HCT116 (cell line): ENCODE results near the gene KRT2. TPM values are rescaled to one million over a fixed set of nuclear protein-coding genes. Genes with fewer than 3 reads are reported as not detected.

ENCODE experiments used
- ATAC-seq: fragments of 200-7000 bp; cut with Tn5 transposase; 2 replicates; pipeline ENCODE4 v1.9.1; 2020; ENCODE audit warnings: mild to moderate bottlenecking, moderate library complexity
- BruUV-seq: library from RNA; stranded (reverse); fragments of 400-500 nt; replicated peaks from 2 replicates; lab custom pipeline; 2021; lab: Mats Ljungman, UMichigan
- CTCF ChIA-PET: fragments of 300-600 bp; sonication (Branson Sonifier 250); formaldehyde crosslinking; loops from one replicate; lab custom pipeline; 2021; ENCODE audit warnings: antibody characterized with exemption; lab: Charles Lee
- POLR2A ChIA-PET: fragments of 300-600, 350-600 bp; sonication (Branson Sonifier 250); formaldehyde crosslinking; loops from one replicate; lab custom pipeline; 2021; ENCODE audit warnings: antibody characterized with exemption; lab: Charles Lee
- RAD21 ChIA-PET, 2 experiments: fragments of 300-600 bp; sonication (Branson Sonifier 250); formaldehyde crosslinking; loops; one replicate each; lab custom pipeline; 2023; ENCODE audit warnings: low total read pairs in 2 of 2; ENCODE audit not compliant: uncharacterized antibody in 2 of 2, unreplicated experiment in 2 of 2, low non-redundant PET in 1 of 2; lab: Charles Lee
- DNase-seq: peaks from one replicate; pipeline ENCODE4 v3.0.0-alpha.2; 2010; ENCODE audit warnings: low read depth, low spot score
- H2AFZ ChIP-seq: fragments of 200-600 bp; shearing (Covaris generic), sonication (generic); 2 replicates; pipeline ENCODE4 v1.6.1; 2017; ENCODE audit warnings: low read depth, mixed run types, mixed read lengths, antibody characterized with exemption, low read length; ENCODE audit not compliant: poor library complexity, severe bottlenecking
- H3K27ac ChIP-seq: 2 replicates; pipeline ENCODE4 v1.5.1; 2012; ENCODE audit warnings: low read depth, low read length
- H3K27me3 ChIP-seq: fragments of 200-600 bp; sonication (generic); 2 replicates; pipeline ENCODE4 v1.6.1; 2016; ENCODE audit warnings: mixed run types, low read length, mixed read lengths; ENCODE audit not compliant: insufficient read depth
- H3K36me3 ChIP-seq, 2 experiments: fragments of 200-500 bp in 1 of 2; fragments of 200-600 bp in 1 of 2; sonication (Bioruptor generic) in 1 of 2; sonication (generic) in 1 of 2; 2 replicates each; pipeline versions ENCODE4 v1.5.1 to v1.6.1; 2014 to 2016; ENCODE audit warnings: low read length in 2 of 2, inconsistent platforms in 1 of 2, mixed read lengths in 1 of 2, mixed run types in 1 of 2; ENCODE audit not compliant: insufficient read depth in 2 of 2, control insufficient read depth in 1 of 2
- H3K4me1 ChIP-seq, 2 experiments: fragments of 200-600 bp in 1 of 2; sonication (generic) in 1 of 2; 2 replicates each; pipeline versions ENCODE4 v1.5.1 to v1.6.1; 2012 to 2017; ENCODE audit warnings: low read length in 2 of 2, inconsistent platforms in 1 of 2, mild to moderate bottlenecking in 1 of 2, mixed read lengths in 1 of 2, mixed run types in 1 of 2, moderate library complexity in 1 of 2; ENCODE audit not compliant: insufficient read depth in 2 of 2, control insufficient read depth in 1 of 2
- H3K4me2 ChIP-seq: fragments of 200-600 bp; sonication (generic); 2 replicates; pipeline ENCODE4 v1.6.1; 2017; ENCODE audit warnings: mixed run types, low read length, mixed read lengths
- H3K4me3 ChIP-seq, 2 experiments: fragments of 200-600 bp in 1 of 2; sonication (generic) in 1 of 2; replicated peaks in 1 of 2; 2 replicates each; pipeline ENCODE4 v1.5.1; 2011 to 2016; ENCODE audit warnings: low read length in 2 of 2, control low read depth in 1 of 2, low read depth in 1 of 2, mild to moderate bottlenecking in 1 of 2, mixed read lengths in 1 of 2, mixed run types in 1 of 2
- H3K79me2 ChIP-seq: fragments of 200-600 bp; sonication (generic); 2 replicates; pipeline ENCODE4 v1.6.1; 2017; ENCODE audit warnings: mild to moderate bottlenecking, mixed run types, low read length, moderate library complexity, mixed read lengths; ENCODE audit not compliant: insufficient read depth
- H3K9ac ChIP-seq: fragments of 200-600 bp; sonication (generic); 2 replicates; pipeline ENCODE4 v1.6.1; 2016; ENCODE audit warnings: low read length, mixed read lengths
- H3K9me2 ChIP-seq: fragments of 200-600 bp; sonication (generic), shearing (Covaris generic); 2 replicates; pipeline ENCODE4 v1.6.1; 2017; ENCODE audit warnings: mixed run types, mild to moderate bottlenecking, moderate library complexity; ENCODE audit not compliant: insufficient read depth
- H3K9me3 ChIP-seq, 2 experiments: fragments of 200-500 bp in 1 of 2; fragments of 200-600 bp in 1 of 2; sonication (Bioruptor generic) in 1 of 2; sonication (generic) in 1 of 2; 2 replicates each; pipeline ENCODE4 v1.6.1; 2014 to 2017; ENCODE audit warnings: low read length in 2 of 2, mixed read lengths in 2 of 2, inconsistent platforms in 1 of 2, low read depth in 1 of 2, mild to moderate bottlenecking in 1 of 2, mixed run types in 1 of 2, moderate library complexity in 1 of 2; ENCODE audit not compliant: control insufficient read depth in 1 of 2, insufficient read depth in 1 of 2
- H4K20me1 ChIP-seq: fragments of 200-600 bp; sonication (generic), shearing (Covaris generic); 2 replicates; pipeline ENCODE4 v1.6.1; 2017; ENCODE audit warnings: mixed run types, mild to moderate bottlenecking, moderate library complexity; ENCODE audit not compliant: insufficient read depth
- CEBPB ChIP-seq: IDR thresholded peaks from 2 replicates; pipeline ENCODE4 v1.6.1; 2012; ENCODE audit warnings: low read depth
- EGR1 ChIP-seq: IDR thresholded peaks from 2 replicates; pipeline ENCODE4 v1.6.1; 2012; ENCODE audit warnings: low read depth
- ELF1 ChIP-seq: IDR thresholded peaks from 2 replicates; pipeline ENCODE4 v1.6.1; 2012; ENCODE audit warnings: low read depth, borderline replicate concordance
- EZH2 ChIP-seq: fragments of 200-600 bp; sonication (generic); IDR thresholded peaks from 2 replicates; pipeline ENCODE4 v1.6.1; 2017; ENCODE audit warnings: antibody characterized with exemption, mixed run types
- EZH2phosphoT487 ChIP-seq: fragments of 200-600 bp; IDR thresholded peaks from 2 replicates; pipeline ENCODE4 v1.6.1; 2018; ENCODE audit warnings: antibody characterized with exemption, borderline replicate concordance
- FOSL1 ChIP-seq: IDR thresholded peaks from 2 replicates; pipeline ENCODE4 v1.6.1; 2012; ENCODE audit warnings: low read depth
- JUND ChIP-seq: IDR thresholded peaks from 2 replicates; pipeline ENCODE4 v1.6.1; 2012
- POLR2A ChIP-seq: IDR thresholded peaks from 2 replicates; pipeline ENCODE4 v1.7.0; 2011; ENCODE audit warnings: borderline replicate concordance; ENCODE audit not compliant: insufficient read depth, insufficient read length; ENCODE audit errors: extremely low read depth
- POLR2AphosphoS5 ChIP-seq: IDR thresholded peaks from 2 replicates; pipeline ENCODE4 v1.6.1; 2011; ENCODE audit warnings: mild to moderate bottlenecking, low read depth, low read length, moderate library complexity
- RAD21 ChIP-seq: IDR thresholded peaks from 2 replicates; pipeline ENCODE4 v1.6.1; 2012; ENCODE audit warnings: low read depth, mild to moderate bottlenecking
- REST ChIP-seq: IDR thresholded peaks from 2 replicates; pipeline ENCODE4 v1.6.1; 2012; ENCODE audit warnings: low read depth
- SIN3A ChIP-seq: IDR thresholded peaks from 2 replicates; pipeline ENCODE4 v1.6.1; 2012; ENCODE audit warnings: low read depth
- SP1 ChIP-seq: IDR thresholded peaks from 2 replicates; pipeline ENCODE4 v1.6.1; 2012; ENCODE audit warnings: low read depth
- SRF ChIP-seq: IDR thresholded peaks from 2 replicates; pipeline ENCODE4 v1.6.1; 2012; ENCODE audit warnings: low read depth
- TCF7L2 ChIP-seq: IDR thresholded peaks from 2 replicates; pipeline ENCODE4 v1.7.0; 2011; ENCODE audit warnings: borderline replicate concordance, inconsistent platforms; ENCODE audit not compliant: insufficient read depth, insufficient read length; ENCODE audit errors: extremely low read depth
- ZFX ChIP-seq: fragments of 450-650 bp; IDR thresholded peaks from 2 replicates; pipeline ENCODE4 v1.6.1; 2017
- ZNF274 ChIP-seq: fragments of 200-500 bp; sonication (Bioruptor generic); IDR thresholded peaks from 2 replicates; pipeline ENCODE4 v1.6.1; 2014; ENCODE audit warnings: mild to moderate bottlenecking, low read depth, low read length, inconsistent platforms
- intact Hi-C: fragments of 100-400 bp; cut with micrococcal nuclease; formaldehyde crosslinking; loops from 2 replicates; pipeline ENCODE4 v1.10.0; 2022
- total RNA-seq: library from RNA; stranded (reverse); gene quantifications from one replicate; pipeline ENCODE4 v1.2.1, GENCODE V29; 2021; ENCODE audit not compliant: unreplicated experiment
- TF ChIP-seq, protein P1 (sequence below): IDR thresholded peaks from 2 replicates; pipeline ENCODE4 v1.6.1; 2012
- TF ChIP-seq, protein P2 (sequence below): IDR thresholded peaks from 2 replicates; pipeline ENCODE4 v1.6.1; 2012

The KRT2 gene
- total RNA-seq, 1 experiment from 2014 or later: not detected

GRCh38 chr12:52645120-52645761 lies 6.8 kb downstream of the KRT2 start:
- Histone ChIP-seq H3K36me3 (no peaks in the 10 kb centered on the region), H3K4me2 (no peak overlapping the region), H3K9me3 (no peaks in the 10 kb centered on the region), H3K27ac (no peak overlapping the region), H3K79me2 (no peaks in the 10 kb centered on the region), H2AFZ (no peak overlapping the region), H3K27me3 (peaks cover 6% of the 10 kb centered on the region; the same call in 1 of the 2 replicates), H3K4me1 (no peaks in the 10 kb centered on the region), H3K4me3 (no peak overlapping the region), H4K20me1 (no peaks in the 10 kb centered on the region), H3K9me2 (no peaks in the 10 kb centered on the region), H3K9ac (no peak overlapping the region)
- ChIA-PET CTCF (no interaction called here), RAD21 (no interaction called here), POLR2A (no interaction called here)
- BruUV-seq: no TSS peak
- intact Hi-C loops: no loop called here
- TF ChIP-seq CEBPB: no peak
- TF ChIP-seq JUND: no peak
- TF ChIP-seq ELF1: no peak
- no peak for TF ChIP-seq POLR2AphosphoS5
- no peak for TF ChIP-seq SRF
- no peak for TF ChIP-seq SP1
- TF ChIP-seq, protein P1, sequence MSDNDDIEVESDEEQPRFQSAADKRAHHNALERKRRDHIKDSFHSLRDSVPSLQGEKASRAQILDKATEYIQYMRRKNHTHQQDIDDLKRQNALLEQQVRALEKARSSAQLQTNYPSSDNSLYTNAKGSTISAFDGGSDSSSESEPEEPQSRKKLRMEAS: no peak
- no peak for TF ChIP-seq ZFX
- TF ChIP-seq EZH2phosphoT487: no peak
- TF ChIP-seq POLR2A: no peak
- TF ChIP-seq RAD21: no peak
- TF ChIP-seq EZH2: no peak
- no peak for TF ChIP-seq SIN3A
- ATAC-seq: no peak
- no peak for DNase-seq

DNA sequence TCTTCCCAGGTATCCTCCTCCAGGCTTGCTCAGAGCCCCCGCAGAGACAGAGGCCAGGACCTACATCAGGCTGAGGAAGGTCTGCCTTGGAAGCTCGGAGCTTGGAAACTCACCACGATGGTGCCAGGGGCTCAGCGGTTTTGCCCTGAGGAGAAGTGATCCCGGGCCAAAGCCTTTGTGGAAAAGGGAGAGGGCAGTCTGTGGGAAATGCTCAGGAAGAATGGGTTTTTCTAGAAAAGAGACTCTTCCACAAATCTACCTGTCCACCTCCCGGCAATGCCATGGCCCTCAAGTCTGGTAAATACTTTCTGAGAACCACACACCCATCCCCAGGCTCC lies 8.0 kb downstream of the KRT2 start:
- Histone ChIP-seq H3K9me2 (no peaks in the 10 kb centered on the region), H3K4me1 (no peaks in the 10 kb centered on the region), H3K4me3 (no peak overlapping the region), H3K27me3 (peaks cover 6% of the 10 kb centered on the region; the same call in 1 of the 2 replicates), H3K4me2 (no peak overlapping the region), H3K9ac (no peak overlapping the region), H3K9me3 (no peaks in the 10 kb centered on the region), H3K36me3 (no peaks in the 10 kb centered on the region), H3K79me2 (no peaks in the 10 kb centered on the region), H2AFZ (no peak overlapping the region), H3K27ac (no peak overlapping the region), H4K20me1 (no peaks in the 10 kb centered on the region)
- POLR2A ChIA-PET: no interaction called here
- CTCF ChIA-PET: no interaction called here
- RAD21 ChIA-PET: no interaction called here
- BruUV-seq: no TSS peak
- DNase-seq: no peak
- no peak for ATAC-seq
- intact Hi-C loops: no loop called here
- TF ChIP-seq EZH2 (no peak), EGR1 (no peak), TCF7L2 (no peak), ZNF274 (no peak), REST (no peak), POLR2A (no peak), FOSL1 (no peak), POLR2AphosphoS5 (no peak), JUND (no peak), RAD21 (no peak), ELF1 (no peak), SIN3A (no peak)
- TF ChIP-seq, protein P1: no peak
- TF ChIP-seq, protein P2, sequence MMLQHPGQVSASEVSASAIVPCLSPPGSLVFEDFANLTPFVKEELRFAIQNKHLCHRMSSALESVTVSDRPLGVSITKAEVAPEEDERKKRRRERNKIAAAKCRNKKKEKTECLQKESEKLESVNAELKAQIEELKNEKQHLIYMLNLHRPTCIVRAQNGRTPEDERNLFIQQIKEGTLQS: no peak
